Activated T-cell treated with anti-CD3 and anti-CD28 coated beads, Interleukin-2, amount 50 U/mL, for 72 hours (primary cell): ENCODE data around the gene HERC4. TPM values are rescaled to one million over a fixed set of nuclear protein-coding genes. Genes with fewer than 3 reads are reported as not detected.
"Not testable (repeated sequence)": the region's sequence is repeated elsewhere in the genome, so short reads cannot be mapped to it uniquely, and the experiment has no call there.

Source experiments
- ATAC-seq, 2 donors: fragments of 150-1000 bp; cut with Tn5 transposase; replicated peaks in 1 of 2; 2 replicates each; pipeline ENCODE4 v1.10.0; 2021; ENCODE audit warnings: moderate library complexity in 2 of 2, mild to moderate bottlenecking in 1 of 2
- DNase-seq, 2 donors: peaks; one replicate each; pipeline ENCODE4 v3.0.0; 2021 to 2022; ENCODE audit warnings: mixed read lengths in 1 of 2
- H3K27ac Mint-ChIP-seq: one replicate; pipeline ENCODE4 v1.8.0; 2022; ENCODE audit warnings: mild to moderate bottlenecking, moderate library complexity, mixed read lengths
- H3K27me3 Mint-ChIP-seq: one replicate; pipeline ENCODE4 v1.8.0; 2022; ENCODE audit warnings: low read depth, mixed read lengths
- H3K36me3 Mint-ChIP-seq, 2 donors: one replicate each; pipeline ENCODE4 v1.8.0; 2022; ENCODE audit warnings: mixed read lengths in 2 of 2, mild to moderate bottlenecking in 1 of 2; ENCODE audit not compliant: insufficient read depth in 2 of 2
- H3K4me1 Mint-ChIP-seq: one replicate; pipeline ENCODE4 v1.8.0; 2022; ENCODE audit warnings: low read depth, mixed read lengths
- H3K4me3 Mint-ChIP-seq, 2 donors: one replicate each; pipeline ENCODE4 v1.8.0; 2022; ENCODE audit warnings: mild to moderate bottlenecking in 2 of 2, mixed read lengths in 2 of 2, moderate library complexity in 2 of 2
- H3K9me3 Mint-ChIP-seq, 2 donors: one replicate each; pipeline ENCODE4 v1.8.0; 2022; ENCODE audit warnings: mixed read lengths in 2 of 2
- total RNA-seq, 2 donors: library from RNA; stranded (reverse); gene quantifications; one replicate each; pipeline ENCODE4 v1.2.3, GENCODE V29; 2022

Gene HERC4
- total RNA-seq, 2 donors from 2014 or later = 73.5 to 85.6 TPM

DNA sequence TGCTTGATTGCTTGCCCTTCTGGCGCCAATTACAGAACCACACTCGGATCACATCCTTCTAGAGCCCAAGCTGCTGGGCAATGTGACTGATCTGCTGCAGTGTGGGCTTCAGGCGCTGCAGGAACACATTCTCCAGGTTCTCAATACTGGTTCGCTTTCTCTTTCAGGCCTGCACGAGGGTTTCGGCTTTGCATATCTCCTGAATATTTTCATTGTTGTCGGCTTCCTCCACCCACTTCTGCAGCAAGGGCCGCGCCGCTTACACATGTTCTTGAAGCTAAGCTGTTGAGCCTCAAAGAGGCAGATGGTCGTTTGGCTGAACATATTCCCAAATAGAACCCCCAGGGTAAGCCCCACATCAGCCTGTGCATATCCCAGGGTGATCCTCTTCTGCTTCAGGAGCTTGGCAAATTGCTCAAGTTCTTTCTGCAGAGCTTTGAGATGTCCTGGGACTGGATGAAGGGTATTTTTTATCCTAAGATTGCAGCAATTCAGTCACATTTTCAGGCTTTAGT, 64.6 kb downstream of the HERC4 start:
- no peaks in the 10 kb centered on the region for H3K27me3 Mint-ChIP-seq
- no peak overlapping the region for H3K27ac Mint-ChIP-seq
- peaks cover 2 to 23% of the 10 kb centered on the region in 2 donors for H3K36me3 Mint-ChIP-seq
- ATAC-seq (no peak), DNase-seq (no peak)
- no peak overlapping the region for H3K4me3 Mint-ChIP-seq
- no peaks in the 10 kb centered on the region for H3K9me3 Mint-ChIP-seq
- no peaks in the 10 kb centered on the region for H3K4me1 Mint-ChIP-seq

DNA sequence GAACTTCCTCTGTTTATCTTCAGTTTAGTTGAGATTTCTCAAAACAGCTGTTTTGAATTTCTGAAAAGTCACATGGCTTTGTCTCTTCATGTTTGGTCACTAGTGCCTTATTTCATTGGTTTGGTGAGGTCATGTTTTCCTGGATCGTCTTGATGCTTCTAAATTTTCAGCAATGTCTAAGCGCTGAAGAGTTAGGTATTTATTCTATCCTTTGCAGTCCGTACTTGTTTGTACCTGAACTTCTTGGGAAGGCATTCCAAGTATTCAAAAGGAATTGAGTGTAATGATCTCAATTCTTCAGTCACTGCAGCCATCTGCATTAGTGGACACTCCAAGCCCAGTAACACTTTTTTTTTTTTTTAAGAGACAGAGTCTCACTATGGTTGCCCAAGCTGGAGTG, 67.7 kb downstream of the HERC4 start:
- DNase-seq = no peak
- Mint-ChIP-seq H3K4me3 (no peak overlapping the region), H3K27ac (peak overlapping the region; percentile 45), H3K4me1 (no peaks in the 10 kb centered on the region), H3K36me3 (peaks cover 4 to 35% of the 10 kb centered on the region in 2 donors), H3K27me3 (no peaks in the 10 kb centered on the region), H3K9me3 (no peaks in the 10 kb centered on the region)
- ATAC-seq = no peak

- Mint-ChIP-seq H3K9me3 (no peaks in the 10 kb centered on the region), H3K4me3 (no peak overlapping the region), H3K27me3 (no peaks in the 10 kb centered on the region), H3K4me1 (no peaks in the 10 kb centered on the region), H3K36me3 (peaks cover 4 to 18% of the 10 kb centered on the region in 2 donors), H3K27ac (peak overlapping the region; percentile 75)
- ATAC-seq = peak in 1 of 2 donors; percentile 15
- DNase-seq = no peak
These were observed 73.5 kb downstream of the HERC4 start for GRCh38 chr10:68001539-68001938.

GRCh38 chr10:68001000-68001399, 74.1 kb downstream of the HERC4 start:
- H3K4me1 Mint-ChIP-seq = no peaks in the 10 kb centered on the region
- H3K36me3 Mint-ChIP-seq = peaks cover 4 to 17% of the 10 kb centered on the region in 2 donors
- H3K9me3 Mint-ChIP-seq = no peaks in the 10 kb centered on the region
- no peak overlapping the region for H3K27ac Mint-ChIP-seq
- ATAC-seq (no peak), DNase-seq (no peak)
- H3K4me3 Mint-ChIP-seq = no peak overlapping the region
- no peaks in the 10 kb centered on the region for H3K27me3 Mint-ChIP-seq

GRCh38 chr10:67990093-67990492, 85.0 kb downstream of the HERC4 start:
- no peaks in the 10 kb centered on the region for H3K4me1 Mint-ChIP-seq
- ATAC-seq (no peak), DNase-seq (no peak)
- peaks cover 0 to 12% of the 10 kb centered on the region in 2 donors for H3K36me3 Mint-ChIP-seq
- peak overlapping the region; percentile 95 for H3K27ac Mint-ChIP-seq
- no peaks in the 10 kb centered on the region for H3K27me3 Mint-ChIP-seq
- H3K9me3 Mint-ChIP-seq = no peaks in the 10 kb centered on the region
- no peak overlapping the region for H3K4me3 Mint-ChIP-seq

DNA sequence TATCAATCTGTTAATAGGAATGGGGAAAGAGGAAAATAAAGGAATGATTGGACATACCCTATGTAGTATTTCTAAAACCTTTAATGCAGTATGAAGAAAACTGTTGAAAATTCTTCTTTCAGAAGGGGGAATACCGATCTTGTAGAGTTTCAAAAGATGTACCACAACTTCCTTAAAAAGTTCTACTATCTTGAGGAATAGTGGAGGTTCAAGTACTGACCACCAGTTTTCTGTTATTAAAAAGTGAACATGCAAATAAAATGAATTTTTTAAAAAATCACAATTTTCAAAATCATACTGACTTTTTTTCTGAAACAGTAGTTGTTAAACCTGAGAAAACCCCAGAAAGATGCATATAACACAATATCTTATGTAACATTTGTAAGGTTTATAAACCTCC, 86.5 kb downstream of the HERC4 start:
- Mint-ChIP-seq H3K4me1 (no peaks in the 10 kb centered on the region), H3K27ac (peak overlapping the region; percentile 46), H3K9me3 (no peaks in the 10 kb centered on the region), H3K27me3 (no peaks in the 10 kb centered on the region), H3K36me3 (peaks cover 2 to 11% of the 10 kb centered on the region in 2 donors), H3K4me3 (no peak overlapping the region)
- DNase-seq (no peak), ATAC-seq (no peak)

GRCh38 chr10:67982603-67983002, 92.5 kb downstream of the HERC4 start:
- not testable (repeated sequence) for H3K4me1 Mint-ChIP-seq, H3K9me3 Mint-ChIP-seq, H3K27ac Mint-ChIP-seq, H3K27me3 Mint-ChIP-seq, H3K4me3 Mint-ChIP-seq, DNase-seq, ATAC-seq
- peaks cover 15 to 16% of the 10 kb centered on the region in 2 donors for H3K36me3 Mint-ChIP-seq

- DNase-seq (peak in 1 of 2 donors; percentile 5), ATAC-seq (peak; percentile 32 to 74)
- Mint-ChIP-seq H3K27me3 (no peaks in the 10 kb centered on the region), H3K9me3 (no peaks in the 10 kb centered on the region), H3K36me3 (peaks cover 18 to 19% of the 10 kb centered on the region in 2 donors), H3K4me3 (peak overlapping the region in 1 of 2 donors; percentile 17), H3K27ac (peak overlapping the region; percentile 58), H3K4me1 (peaks cover 6% of the 10 kb centered on the region)
These were observed 96.3 kb downstream of the HERC4 start for GRCh38 chr10:67978749-67979148.

- H3K27ac Mint-ChIP-seq = no peak overlapping the region
- H3K4me3 Mint-ChIP-seq = no peak overlapping the region
- no peaks in the 10 kb centered on the region for H3K27me3 Mint-ChIP-seq
- H3K36me3 Mint-ChIP-seq = peaks cover 22 to 31% of the 10 kb centered on the region in 2 donors
- ATAC-seq (no peak), DNase-seq (no peak)
- H3K9me3 Mint-ChIP-seq = no peaks in the 10 kb centered on the region
- H3K4me1 Mint-ChIP-seq = peaks cover 6% of the 10 kb centered on the region
These were observed 97.8 kb downstream of the HERC4 start for GRCh38 chr10:67977251-67977650.

DNA sequence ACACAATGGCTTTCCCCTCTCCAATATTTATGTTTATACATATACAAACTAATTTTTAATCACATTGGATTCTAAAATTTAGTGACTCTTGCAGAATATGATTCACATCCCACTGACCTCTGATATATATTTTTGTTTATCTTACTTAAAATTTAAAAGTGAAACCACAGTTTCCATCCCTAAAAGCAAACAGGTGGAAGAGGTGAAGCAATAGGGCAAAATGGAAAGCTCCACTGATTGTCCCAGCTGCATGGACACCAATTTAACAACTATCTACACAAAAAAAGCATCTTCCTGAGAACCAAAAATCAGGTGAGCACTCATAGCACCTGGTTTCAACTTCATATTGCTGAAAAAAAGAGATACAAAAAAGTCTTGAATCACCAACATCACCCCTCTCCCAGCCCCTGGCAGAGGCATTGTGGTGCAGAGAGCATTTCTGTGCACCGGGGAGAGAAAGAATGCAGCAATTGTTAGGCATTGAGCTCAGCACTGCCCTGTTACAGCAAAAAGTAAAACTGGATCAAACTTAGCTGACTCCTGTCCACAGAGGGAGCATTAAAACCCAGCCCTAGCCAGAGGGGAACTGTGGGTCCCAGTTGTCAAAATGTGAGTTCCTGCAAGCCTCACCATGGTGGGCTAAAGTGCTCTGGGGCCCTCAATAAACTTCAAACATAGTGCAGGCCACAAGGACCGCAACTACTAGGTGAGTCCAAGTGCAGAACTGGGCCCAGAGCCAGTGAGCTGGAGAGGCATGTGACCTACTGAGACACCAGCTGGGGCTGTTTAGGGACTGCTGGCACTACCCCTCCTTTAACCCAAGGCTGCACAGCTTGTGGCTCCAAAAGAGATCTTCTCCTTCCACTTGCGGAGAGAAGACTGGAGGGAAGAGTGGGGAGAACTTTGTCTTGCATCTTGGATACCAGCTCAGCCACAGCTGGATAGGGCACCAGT, 98.5 kb downstream of the HERC4 start:
- DNase-seq (no peak), ATAC-seq (no peak)
- Mint-ChIP-seq H3K9me3 (no peaks in the 10 kb centered on the region), H3K4me3 (no peak overlapping the region), H3K27me3 (no peaks in the 10 kb centered on the region), H3K27ac (no peak overlapping the region), H3K36me3 (peaks cover 17 to 34% of the 10 kb centered on the region in 2 donors), H3K4me1 (peaks cover 6% of the 10 kb centered on the region)

GRCh38 chr10:67975871-67976270, 99.2 kb downstream of the HERC4 start:
- DNase-seq = no peak
- Mint-ChIP-seq H3K27me3 (no peaks in the 10 kb centered on the region), H3K9me3 (no peaks in the 10 kb centered on the region), H3K27ac (no peak overlapping the region), H3K4me1 (peaks cover 4% of the 10 kb centered on the region), H3K36me3 (peaks cover 17 to 37% of the 10 kb centered on the region in 2 donors), H3K4me3 (no peak overlapping the region)
- ATAC-seq = no peak

- DNase-seq (no peak), ATAC-seq (no peak)
- no peak overlapping the region for H3K4me3 Mint-ChIP-seq
- peaks cover 5% of the 10 kb centered on the region for H3K4me1 Mint-ChIP-seq
- H3K27me3 Mint-ChIP-seq = no peaks in the 10 kb centered on the region
- peaks cover 0 to 3% of the 10 kb centered on the region in 2 donors for H3K9me3 Mint-ChIP-seq
- peaks cover 16 to 46% of the 10 kb centered on the region in 2 donors for H3K36me3 Mint-ChIP-seq
- no peak overlapping the region for H3K27ac Mint-ChIP-seq
These were observed 103.8 kb downstream of the HERC4 start for GRCh38 chr10:67971311-67971710.

DNA sequence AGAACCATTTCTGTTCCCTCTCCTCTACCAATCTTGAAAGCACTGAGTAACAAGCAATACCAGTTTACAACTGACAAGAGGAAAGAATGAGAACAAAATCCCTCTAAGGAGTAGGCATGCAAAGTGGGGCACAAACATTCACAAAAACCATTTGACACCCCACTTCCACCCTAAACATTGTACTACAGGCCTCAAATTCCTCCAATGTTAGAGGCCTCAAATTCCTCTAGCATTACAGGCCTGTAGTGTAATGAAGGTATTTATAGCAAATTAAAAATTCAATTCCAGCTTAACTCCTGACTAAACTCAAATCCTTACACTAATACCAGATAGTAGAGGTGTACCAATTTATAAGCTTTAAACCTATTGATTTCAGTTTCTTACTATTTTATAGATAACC, 105.2 kb downstream of the HERC4 start:
- no peak for ATAC-seq

More for the DNA sequence above, 105.2 kb downstream of the HERC4 start:
- peaks cover 16 to 41% of the 10 kb centered on the region in 2 donors for H3K36me3 Mint-ChIP-seq
- no peak for DNase-seq
- peaks cover 5% of the 10 kb centered on the region for H3K4me1 Mint-ChIP-seq
- peaks cover 0 to 3% of the 10 kb centered on the region in 2 donors for H3K9me3 Mint-ChIP-seq
- no peaks in the 10 kb centered on the region for H3K27me3 Mint-ChIP-seq
- H3K27ac Mint-ChIP-seq = no peak overlapping the region
- no peak overlapping the region for H3K4me3 Mint-ChIP-seq
